HepG2 (cell line): Measurements from ENCODE around the gene LDLR. TPM values are rescaled to one million over a fixed set of nuclear protein-coding genes. Genes with fewer than 3 reads are reported as not detected.

Experiments used
- KLF9 ChIP-seq: IDR thresholded peaks from 2 replicates; pipeline ENCODE4 v1.6.1; 2016; ENCODE audit warnings: low read depth
- MED8 ChIP-seq: sonication (generic); formaldehyde crosslinking; IDR thresholded peaks from 2 replicates; pipeline ENCODE4 v1.8.1; 2023; ENCODE audit warnings: mild to moderate bottlenecking, missing genetic modification reagents; ENCODE audit not compliant: insufficient replicate concordance
- MXI1 ChIP-seq: IDR thresholded peaks from 3 replicates; pipeline ENCODE4 v1.6.1; 2012; ENCODE audit warnings: low read depth, low read length, inconsistent platforms, borderline replicate concordance
- NAIF1 ChIP-seq: sonication (generic); formaldehyde crosslinking; IDR thresholded peaks from 2 replicates; pipeline ENCODE4 v1.5.0; 2020; ENCODE audit warnings: mild to moderate bottlenecking, missing genetic modification reagents, borderline replicate concordance
- NFE2 ChIP-seq: sonication (generic); formaldehyde crosslinking; IDR thresholded peaks from 2 replicates; pipeline ENCODE4 v1.4.0; 2020; ENCODE audit warnings: missing genetic modification reagents
- NONO ChIP-seq, 2 experiments: fragments of 450-650 bp in 1 of 2; sonication (generic) in 1 of 2; formaldehyde crosslinking in 1 of 2; IDR thresholded peaks in 1 of 2; conservative IDR thresholded peaks in 1 of 2; 2 replicates each; pipeline versions ENCODE4 v1.6.1 to v1.8.0; 2017 to 2022; ENCODE audit warnings: mild to moderate bottlenecking in 1 of 2, missing genetic modification reagents in 1 of 2, moderate library complexity in 1 of 2
- PAF1 ChIP-seq: IDR thresholded peaks from 2 replicates; pipeline ENCODE4 v1.6.1; 2016; ENCODE audit warnings: missing genetic modification reagents, missing compliant biosample characterization
- SMARCE1 ChIP-seq: fragments of 450-650 bp; IDR thresholded peaks from 2 replicates; pipeline ENCODE4 v1.6.1; 2017; ENCODE audit warnings: borderline replicate concordance
- SRSF4 ChIP-seq: fragments of 200-400 bp; formaldehyde crosslinking; IDR thresholded peaks from one replicate; pipeline ENCODE4 v1.6.1; 2018; ENCODE audit warnings: mild to moderate bottlenecking, low read depth, low read length, moderate library complexity; ENCODE audit not compliant: poor library complexity, severe bottlenecking
- TRIM24 ChIP-seq: sonication (generic); formaldehyde crosslinking; IDR thresholded peaks from 2 replicates; pipeline ENCODE4 v1.8.0; 2022; ENCODE audit warnings: mild to moderate bottlenecking, missing genetic modification reagents
- YEATS2 ChIP-seq: sonication (generic); formaldehyde crosslinking; IDR thresholded peaks from 2 replicates; pipeline ENCODE4 v1.4.0; 2020; ENCODE audit warnings: missing genetic modification reagents, borderline replicate concordance
- ZNF121 ChIP-seq: sonication (generic); formaldehyde crosslinking; IDR thresholded peaks from 2 replicates; pipeline ENCODE4 v1.5.0; 2020; ENCODE audit warnings: mild to moderate bottlenecking, missing genetic modification reagents
- ZNF18 ChIP-seq: sonication (generic); formaldehyde crosslinking; IDR thresholded peaks from 2 replicates; pipeline ENCODE4 v1.8.0; 2022; ENCODE audit warnings: mild to moderate bottlenecking, missing genetic modification reagents; ENCODE audit not compliant: insufficient replicate concordance
- ZNF264 ChIP-seq: sonication (generic); formaldehyde crosslinking; IDR thresholded peaks from 2 replicates; pipeline ENCODE4 v1.4.0; 2020; ENCODE audit warnings: missing genetic modification reagents
- ZNF563 ChIP-seq: sonication (generic); formaldehyde crosslinking; IDR thresholded peaks from 2 replicates; pipeline ENCODE4 v1.8.0; 2022; ENCODE audit warnings: mild to moderate bottlenecking, moderate library complexity, missing genetic modification reagents
- ZNF629 ChIP-seq: sonication (generic); formaldehyde crosslinking; conservative IDR thresholded peaks from 2 replicates; pipeline ENCODE4 v1.5.0; 2020; ENCODE audit warnings: missing genetic modification reagents
- ZNF777 ChIP-seq: sonication (generic); formaldehyde crosslinking; IDR thresholded peaks from 2 replicates; pipeline ENCODE4 v1.4.0; 2020; ENCODE audit warnings: missing genetic modification reagents
- ZSCAN5A ChIP-seq: sonication (generic); formaldehyde crosslinking; IDR thresholded peaks from 2 replicates; pipeline ENCODE4 v1.8.0; 2022; ENCODE audit warnings: mild to moderate bottlenecking, missing genetic modification reagents, borderline replicate concordance
- ZSCAN9 ChIP-seq: IDR thresholded peaks from 2 replicates; pipeline ENCODE4 v1.6.1; 2016; ENCODE audit warnings: borderline replicate concordance
- polyA plus RNA-seq, 8 experiments: library from polyadenylated mRNA; depleted of rRNA in 3 of 8; stranded (reverse) in 7 of 8; unstranded in 1 of 8; fragments of >200 nt; fragmentation: Illumina TruSeq in 4 of 8; extraction: Trizol in 4 of 8; gene quantifications; 2 replicates each; pipeline versions ENCODE4 v1.2.1 to v1.2.3, GENCODE V29; 2011 to 2016; ENCODE audit warnings: low read depth in 4 of 8, missing spikeins in 1 of 8, mixed read lengths in 1 of 8; ENCODE audit not compliant: insufficient read depth in 1 of 8
- total RNA-seq, 5 experiments: library from RNA; depleted of rRNA; stranded (reverse); fragments of >200 nt; fragmentation: Illumina TruSeq; extraction: Trizol; gene quantifications; 2 replicates each; pipeline ENCODE4 v1.2.3, GENCODE V29; 2016; ENCODE audit warnings: low read depth in 1 of 5
- TF ChIP-seq, protein P1 (sequence below): sonication (generic); formaldehyde crosslinking; IDR thresholded peaks from 2 replicates; pipeline ENCODE4 v1.4.0; 2020; ENCODE audit warnings: missing genetic modification reagents, borderline replicate concordance
- TF ChIP-seq, protein P2 (sequence below): IDR thresholded peaks from 2 replicates; pipeline ENCODE4 v1.6.1; 2012; ENCODE audit warnings: low read depth, low read length, improper control_type of control experiment
- TF ChIP-seq, protein P3 (sequence below): sonication (generic); formaldehyde crosslinking; IDR thresholded peaks from 2 replicates; pipeline ENCODE4 v1.4.0; 2020; ENCODE audit warnings: mild to moderate bottlenecking, missing genetic modification reagents

LDLR gene
- total and polyA plus RNA-seq, 2 of the 13 experiments (the other 11 are each of a cell fraction or from before 2014, with no cell fraction given), result 51.6 to 92.5 TPM

DNA sequence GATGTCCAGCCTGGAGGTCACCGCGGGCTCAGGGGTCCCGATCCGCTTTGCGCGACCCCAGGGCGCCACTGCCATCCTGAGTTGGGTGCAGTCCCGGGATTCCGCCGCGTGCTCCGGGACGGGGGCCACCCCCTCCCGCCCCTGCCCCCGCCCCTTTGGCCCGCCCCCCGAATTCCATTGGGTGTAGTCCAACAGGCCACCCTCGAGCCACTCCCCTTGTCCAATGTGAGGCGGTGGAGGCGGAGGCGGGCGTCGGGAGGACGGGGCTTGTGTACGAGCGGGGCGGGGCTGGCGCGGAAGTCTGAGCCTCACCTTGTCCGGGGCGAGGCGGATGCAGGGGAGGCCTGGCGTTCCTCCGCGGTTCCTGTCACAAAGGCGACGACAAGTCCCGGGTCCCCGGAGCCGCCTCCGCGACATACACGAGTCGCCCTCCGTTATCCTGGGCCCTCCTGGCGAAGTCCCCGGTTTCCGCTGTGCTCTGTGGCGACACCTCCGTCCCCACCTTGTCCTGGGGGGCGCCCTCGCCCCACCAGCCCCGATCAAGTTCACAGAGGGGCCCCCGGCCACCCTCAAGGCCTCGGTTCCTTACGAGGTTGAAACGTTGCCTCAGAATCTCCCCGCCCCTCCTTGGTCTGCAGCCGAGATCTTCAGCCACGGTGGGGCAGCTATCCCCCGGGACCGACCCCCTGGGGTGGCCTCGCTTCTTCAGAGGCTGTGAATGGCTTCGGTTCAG is 1.2 kb downstream of the LDLR start (continued):
- TF ChIP-seq ZSCAN5A (no peak), MED8 (CRISPR knock-in tag) (peak; percentile 54), ZNF18 (CRISPR knock-in tag) (no peak), ZNF121 (no peak), SRSF4 (no peak), NONO (IDR thresholded peaks at IDR 0.05) (no peak), NONO (CRISPR knock-in tag; conservative IDR thresholded peaks at IDR 0.05) (peak; percentile 23), KLF9 (CRISPR knock-in tag) (no peak), TRIM24 (no peak), MXI1 (peak; percentile 60; the same call in 2 of the 3 replicates), NAIF1 (CRISPR knock-in tag) (no peak), PAF1 (CRISPR knock-in tag) (no peak), ZNF563 (CRISPR knock-in tag) (no peak), ZSCAN9 (CRISPR knock-in tag) (no peak), YEATS2 (CRISPR knock-in tag) (no peak), SMARCE1 (no peak), ZNF777 (CRISPR knock-in tag) (no peak), NFE2 (CRISPR knock-in tag) (no peak), ZNF264 (no peak), ZNF629 (CRISPR knock-in tag) (no peak)
- TF ChIP-seq, protein P1, sequence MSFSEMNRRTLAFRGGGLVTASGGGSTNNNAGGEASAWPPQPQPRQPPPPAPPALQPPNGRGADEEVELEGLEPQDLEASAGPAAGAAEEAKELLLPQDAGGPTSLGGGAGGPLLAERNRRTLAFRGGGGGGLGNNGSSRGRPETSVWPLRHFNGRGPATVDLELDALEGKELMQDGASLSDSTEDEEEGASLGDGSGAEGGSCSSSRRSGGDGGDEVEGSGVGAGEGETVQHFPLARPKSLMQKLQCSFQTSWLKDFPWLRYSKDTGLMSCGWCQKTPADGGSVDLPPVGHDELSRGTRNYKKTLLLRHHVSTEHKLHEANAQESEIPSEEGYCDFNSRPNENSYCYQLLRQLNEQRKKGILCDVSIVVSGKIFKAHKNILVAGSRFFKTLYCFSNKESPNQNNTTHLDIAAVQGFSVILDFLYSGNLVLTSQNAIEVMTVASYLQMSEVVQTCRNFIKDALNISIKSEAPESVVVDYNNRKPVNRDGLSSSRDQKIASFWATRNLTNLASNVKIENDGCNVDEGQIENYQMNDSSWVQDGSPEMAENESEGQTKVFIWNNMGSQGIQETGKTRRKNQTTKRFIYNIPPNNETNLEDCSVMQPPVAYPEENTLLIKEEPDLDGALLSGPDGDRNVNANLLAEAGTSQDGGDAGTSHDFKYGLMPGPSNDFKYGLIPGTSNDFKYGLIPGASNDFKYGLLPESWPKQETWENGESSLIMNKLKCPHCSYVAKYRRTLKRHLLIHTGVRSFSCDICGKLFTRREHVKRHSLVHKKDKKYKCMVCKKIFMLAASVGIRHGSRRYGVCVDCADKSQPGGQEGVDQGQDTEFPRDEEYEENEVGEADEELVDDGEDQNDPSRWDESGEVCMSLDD, result no peak
- TF ChIP-seq, protein P2, sequence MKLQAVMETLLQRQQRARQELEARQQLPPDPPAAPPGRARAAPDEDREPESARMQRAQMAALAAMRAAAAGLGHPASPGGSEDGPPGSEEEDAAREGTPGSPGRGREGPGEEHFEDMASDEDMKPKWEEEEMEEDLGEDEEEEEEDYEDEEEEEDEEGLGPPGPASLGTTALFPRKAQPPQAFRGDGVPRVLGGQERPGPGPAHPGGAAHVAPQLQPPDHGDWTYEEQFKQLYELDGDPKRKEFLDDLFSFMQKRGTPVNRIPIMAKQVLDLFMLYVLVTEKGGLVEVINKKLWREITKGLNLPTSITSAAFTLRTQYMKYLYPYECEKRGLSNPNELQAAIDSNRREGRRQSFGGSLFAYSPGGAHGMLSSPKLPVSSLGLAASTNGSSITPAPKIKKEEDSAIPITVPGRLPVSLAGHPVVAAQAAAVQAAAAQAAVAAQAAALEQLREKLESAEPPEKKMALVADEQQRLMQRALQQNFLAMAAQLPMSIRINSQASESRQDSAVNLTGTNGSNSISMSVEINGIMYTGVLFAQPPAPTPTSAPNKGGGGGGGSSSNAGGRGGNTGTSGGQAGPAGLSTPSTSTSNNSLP, result no peak
- TF ChIP-seq, protein P3, sequence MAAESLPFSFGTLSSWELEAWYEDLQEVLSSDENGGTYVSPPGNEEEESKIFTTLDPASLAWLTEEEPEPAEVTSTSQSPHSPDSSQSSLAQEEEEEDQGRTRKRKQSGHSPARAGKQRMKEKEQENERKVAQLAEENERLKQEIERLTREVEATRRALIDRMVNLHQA, result no peak
